IPS-20b (cell line): ENCODE measurements around the gene TGFB1I1.
"Not testable (repeated sequence)": the region's sequence is repeated elsewhere in the genome, so short reads cannot be mapped to it uniquely, and the experiment has no call there.

Experiments used
- H3K27ac ChIP-seq: one replicate; pipeline ENCODE4 v1.5.1; 2013; ENCODE audit warnings: low read length
- H3K27me3 ChIP-seq: 2 replicates; pipeline ENCODE4 v1.6.1; 2013; ENCODE audit warnings: mild to moderate bottlenecking, low read length, inconsistent platforms; ENCODE audit not compliant: insufficient read depth
- H3K36me3 ChIP-seq: 2 replicates; pipeline ENCODE4 v1.6.1; 2013; ENCODE audit warnings: low read depth, mild to moderate bottlenecking, inconsistent platforms, low read length, moderate library complexity; ENCODE audit not compliant: insufficient read depth
- H3K4me1 ChIP-seq: 2 replicates; pipeline ENCODE4 v1.6.1; 2013; ENCODE audit warnings: mild to moderate bottlenecking, control low read depth, inconsistent platforms, low read length, moderate library complexity; ENCODE audit not compliant: insufficient read depth
- H3K4me3 ChIP-seq: 2 replicates; pipeline ENCODE4 v1.5.1; 2013; ENCODE audit warnings: mild to moderate bottlenecking, low read length, inconsistent platforms
- H3K9ac ChIP-seq: 2 replicates; pipeline ENCODE4 v1.6.1; 2013; ENCODE audit warnings: low read depth, mild to moderate bottlenecking, inconsistent platforms, low read length, moderate library complexity
- H3K9me3 ChIP-seq: 2 replicates; pipeline ENCODE4 v1.6.1; 2013; ENCODE audit warnings: mild to moderate bottlenecking, low read depth, low read length, inconsistent platforms; ENCODE audit not compliant: insufficient read depth

The TGFB1I1 gene

DNA sequence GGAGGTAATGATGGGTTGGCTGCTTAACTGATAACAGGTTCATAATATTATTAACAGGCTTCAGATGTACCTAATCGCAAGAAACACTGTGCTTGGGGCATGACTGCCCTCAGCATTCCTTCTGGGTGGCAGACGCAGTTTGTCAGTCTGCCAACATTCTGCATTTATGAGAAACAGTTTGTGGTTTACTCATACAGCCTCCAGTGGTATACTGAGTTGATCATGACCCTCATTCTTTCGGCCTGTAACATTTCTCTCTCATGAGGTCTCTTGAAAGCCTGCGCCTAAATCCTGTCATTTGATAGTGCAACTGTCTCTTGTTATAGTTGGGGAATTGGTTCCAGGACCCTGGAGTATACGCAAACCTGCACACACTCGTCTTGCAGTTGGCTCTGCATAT lies 41.2 kb downstream of the TGFB1I1 start:
- H3K4me1 ChIP-seq = peaks cover 3% of the 10 kb centered on the region; the same call in 1 of the 2 replicates
- H3K9me3 ChIP-seq = no peaks in the 10 kb centered on the region; the same call in 1 of the 2 replicates
- H3K36me3 ChIP-seq = no peaks in the 10 kb centered on the region
- H3K27me3 ChIP-seq = 0 out of 2 replicates have a peak, but pooled peaks cover 9% of the 10 kb centered on the region
- H3K27ac ChIP-seq = no peak overlapping the region
- no peak overlapping the region for H3K4me3 ChIP-seq
- H3K9ac ChIP-seq = no peak overlapping the region

GRCh38 chr16:31513884-31514283 lies 41.9 kb downstream of the TGFB1I1 start:
- H3K9ac ChIP-seq = no peak overlapping the region
- 0 out of 2 replicates have a peak, but pooled peaks cover 9% of the 10 kb centered on the region for H3K27me3 ChIP-seq
- H3K4me3 ChIP-seq = no peak overlapping the region

DNA sequence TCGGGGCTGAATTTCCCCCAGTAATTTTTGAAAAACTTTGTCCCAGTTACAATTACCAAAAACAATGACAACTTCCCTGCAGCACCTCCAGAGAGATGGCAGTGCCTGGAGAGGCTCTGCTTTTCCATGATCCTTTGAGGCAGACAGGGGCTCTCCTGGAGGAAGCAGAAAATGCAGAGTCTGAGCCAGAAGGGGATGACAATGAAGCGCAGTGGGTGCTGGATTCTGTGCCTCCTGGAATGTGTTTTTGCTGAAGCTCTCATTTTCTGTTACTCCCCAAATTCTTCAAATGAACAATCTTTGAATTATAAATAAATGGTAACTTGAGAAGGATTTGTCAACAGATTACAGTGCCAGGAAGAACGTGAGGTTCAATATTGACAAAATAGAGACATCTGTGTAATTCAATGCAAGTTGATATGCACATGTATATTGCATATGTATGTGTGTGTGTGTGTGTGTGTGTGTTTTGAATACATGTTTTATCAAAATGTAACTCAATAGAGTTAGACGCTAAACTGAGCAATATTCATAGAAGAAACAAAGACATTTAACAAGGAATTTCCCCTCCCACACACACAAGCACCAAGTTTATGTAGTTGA lies 45.9 kb downstream of the TGFB1I1 start:
- H3K36me3 ChIP-seq = no peaks in the 10 kb centered on the region
- H3K27me3 ChIP-seq = 0 out of 2 replicates have a peak, but pooled peaks cover 1% of the 10 kb centered on the region
- no peak overlapping the region for H3K9ac ChIP-seq
- no peak overlapping the region for H3K27ac ChIP-seq
- H3K4me3 ChIP-seq = no peak overlapping the region
- H3K4me1 ChIP-seq = no peaks in the 10 kb centered on the region
- no peaks in the 10 kb centered on the region; the same call in 1 of the 2 replicates for H3K9me3 ChIP-seq

More at GRCh38 chr16:31513884-31514283, 41.9 kb downstream of the TGFB1I1 start:
- no peaks in the 10 kb centered on the region for H3K36me3 ChIP-seq
- H3K27ac ChIP-seq = no peak overlapping the region
- H3K9me3 ChIP-seq = no peaks in the 10 kb centered on the region; the same call in 1 of the 2 replicates
- peaks cover 2% of the 10 kb centered on the region; the same call in 1 of the 2 replicates for H3K4me1 ChIP-seq

DNA sequence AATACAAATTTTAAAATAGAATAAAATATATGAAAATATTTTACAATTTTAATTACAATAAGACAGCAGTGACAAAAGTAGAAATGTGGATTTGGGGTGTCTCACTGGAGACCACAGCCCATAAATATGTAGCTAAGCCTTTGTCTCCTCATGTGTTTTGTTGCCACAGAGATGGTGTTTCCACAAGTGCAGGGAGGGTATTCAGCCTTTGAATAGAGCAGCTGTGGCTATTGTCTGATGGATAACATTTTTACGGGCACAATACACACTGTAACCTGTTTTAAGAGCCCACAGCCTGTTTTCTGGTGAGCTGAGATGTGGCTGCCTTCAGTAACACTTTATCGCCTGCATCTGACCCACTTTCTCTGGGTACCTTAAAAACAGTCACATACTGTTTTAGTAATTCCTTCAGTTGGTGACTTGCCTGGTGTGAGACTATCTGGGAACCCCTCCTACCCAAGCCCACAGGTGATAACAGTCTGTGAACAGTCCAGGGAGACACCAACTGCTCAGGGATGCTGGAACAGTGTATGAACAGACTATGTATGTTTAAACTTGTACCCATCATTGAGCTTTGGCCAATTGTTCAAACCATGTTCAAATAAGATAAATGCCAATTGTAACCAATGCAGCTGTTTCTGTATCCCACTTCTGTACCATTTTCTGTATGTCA lies 47.9 kb downstream of the TGFB1I1 start:
- Histone ChIP-seq H3K27me3 (no peaks in the 10 kb centered on the region), H3K4me1 (no peaks in the 10 kb centered on the region), H3K9ac (no peak overlapping the region), H3K36me3 (no peaks in the 10 kb centered on the region), H3K9me3 (no peaks in the 10 kb centered on the region; the same call in 1 of the 2 replicates), H3K27ac (no peak overlapping the region), H3K4me3 (no peak overlapping the region)

- Histone ChIP-seq H3K4me1 (no peaks in the 10 kb centered on the region), H3K27ac (no peak overlapping the region), H3K4me3 (no peak overlapping the region), H3K9ac (no peak overlapping the region), H3K9me3 (no peaks in the 10 kb centered on the region; the same call in 1 of the 2 replicates), H3K36me3 (no peaks in the 10 kb centered on the region), H3K27me3 (0 out of 2 replicates have a peak, but pooled peaks cover 5% of the 10 kb centered on the region)
These were observed 49.4 kb downstream of the TGFB1I1 start for GRCh38 chr16:31521368-31521767.

- no peak overlapping the region for H3K4me3 ChIP-seq
- no peak overlapping the region for H3K27ac ChIP-seq
- no peaks in the 10 kb centered on the region for H3K9me3 ChIP-seq
- H3K4me1 ChIP-seq = no peaks in the 10 kb centered on the region; the same call in 1 of the 2 replicates
- H3K9ac ChIP-seq = no peak overlapping the region
- H3K36me3 ChIP-seq = no peaks in the 10 kb centered on the region
- H3K27me3 ChIP-seq = peaks cover 5% of the 10 kb centered on the region; the same call in 1 of the 2 replicates
These were observed 50.1 kb downstream of the TGFB1I1 start for GRCh38 chr16:31522071-31522470.

DNA sequence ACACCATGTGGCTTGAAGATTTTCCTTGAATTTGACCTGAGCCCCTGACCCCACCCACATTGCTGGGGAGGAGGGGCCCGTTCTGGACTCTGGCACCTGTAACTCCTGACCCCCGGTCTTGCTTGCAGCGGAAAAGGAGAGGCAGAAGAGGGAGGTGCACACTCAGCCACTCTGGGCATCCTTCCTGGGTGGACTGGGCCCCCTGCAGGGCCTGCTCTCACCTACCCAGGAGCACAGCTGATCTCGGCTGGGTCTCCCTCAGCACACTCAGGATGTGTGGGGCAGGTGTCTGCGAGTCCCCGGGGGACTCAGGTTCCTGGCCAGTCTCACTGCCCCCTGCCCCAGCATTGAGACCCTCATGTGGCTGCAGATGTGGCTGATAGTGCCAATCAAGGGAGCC lies 51.8 kb downstream of the TGFB1I1 start:
- peaks cover 22% of the 10 kb centered on the region for H3K27me3 ChIP-seq
- H3K36me3 ChIP-seq, H3K27ac ChIP-seq, H3K9me3 ChIP-seq, H3K4me3 ChIP-seq, H3K9ac ChIP-seq, H3K4me1 ChIP-seq: not testable (repeated sequence)

DNA sequence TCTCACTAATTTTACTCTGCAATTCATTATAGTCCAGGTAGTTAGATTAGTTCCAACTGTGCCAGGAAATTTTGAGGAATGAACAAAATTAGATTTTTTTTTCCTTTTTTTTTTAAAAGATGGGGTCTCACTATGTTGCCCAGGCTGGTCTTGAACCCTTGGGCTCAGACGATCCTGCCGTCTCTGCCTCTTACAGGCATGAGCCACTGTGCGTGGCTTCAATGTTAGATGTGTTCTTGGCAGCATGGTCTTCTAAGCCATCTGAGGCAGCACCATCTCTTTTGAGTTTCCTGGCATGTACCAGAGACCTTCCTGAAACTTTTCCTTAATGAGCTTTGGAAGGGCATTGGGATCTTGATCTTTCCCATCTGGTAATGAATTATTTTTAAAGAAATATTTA lies 53.2 kb downstream of the TGFB1I1 start:
- Histone ChIP-seq H3K4me3 (no peak overlapping the region), H3K27ac (no peak overlapping the region), H3K4me1 (peaks cover 8% of the 10 kb centered on the region; the same call in 1 of the 2 replicates), H3K9ac (no peak overlapping the region), H3K36me3 (no peaks in the 10 kb centered on the region), H3K9me3 (no peaks in the 10 kb centered on the region), H3K27me3 (peaks cover 35% of the 10 kb centered on the region)
